ENCODE measurements around the gene AP1S1.
"Not testable (repeated sequence)": the region's sequence is repeated elsewhere in the genome, so short reads cannot be mapped to it uniquely, and the experiment has no call there.

- TF ChIP-seq EP300, POLR2AphosphoS5, POLR2A, CTCF (IDR thresholded peaks at IDR 0.05): not testable (repeated sequence)
Observed at GRCh38 chr7:101203740-101204738, 49.8 kb downstream of the AP1S1 start.

All from upper lobe of left lung (tissue), 4 donors.